Measurements from ENCODE around the gene ORC5. TPM values are rescaled to one million over a fixed set of nuclear protein-coding genes. Genes with fewer than 3 reads are reported as not detected.
"Not testable (repeated sequence)": the region's sequence is repeated elsewhere in the genome, so short reads cannot be mapped to it uniquely, and the experiment has no call there.

The ORC5 gene
- total RNA-seq, 4 donors from 2014 or later = 21.8 to 43.8 (median 25.7) TPM

DNA sequence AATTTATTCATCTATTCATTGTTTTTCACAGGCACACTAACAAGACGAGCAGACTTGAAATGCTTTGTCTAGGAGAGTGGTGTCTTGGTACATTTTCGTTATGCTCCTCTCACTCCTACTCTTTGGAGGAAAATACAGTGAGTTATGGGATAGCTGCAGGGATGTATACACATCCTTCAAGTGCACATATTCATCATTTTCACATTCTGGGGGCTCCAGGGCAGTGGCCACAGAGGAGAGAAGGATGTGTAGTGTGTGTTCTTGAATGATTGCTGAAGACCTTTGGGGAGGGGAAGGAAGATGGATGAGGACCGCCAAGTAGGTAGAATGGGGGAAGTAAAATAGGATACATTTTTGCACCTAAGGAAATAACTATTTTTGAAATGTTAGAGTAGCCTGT, 34.8 kb upstream of the ORC5 start:
- 82 to 83% methylated on average over 3 of the region's 3 CpGs for WGBS, 2 donors
- Histone ChIP-seq H3K27me3 (no peaks in the 10 kb centered on the region), H3K4me1 (peaks cover 0 to 6% of the 10 kb centered on the region in 2 donors), H3K36me3 (no peaks in the 10 kb centered on the region), H3K9me3 (no peaks in the 10 kb centered on the region), H3K27ac (no peak overlapping the region), H3K4me3 (replicated peaks in 1 of 3) (no peak overlapping the region)
- intact Hi-C loops (cut with DNase I) = no loop called here
- DNase-seq = no peak
- no peak for TF ChIP-seq POLR2A (IDR thresholded peaks at IDR 0.05)
- TF ChIP-seq, protein P1, sequence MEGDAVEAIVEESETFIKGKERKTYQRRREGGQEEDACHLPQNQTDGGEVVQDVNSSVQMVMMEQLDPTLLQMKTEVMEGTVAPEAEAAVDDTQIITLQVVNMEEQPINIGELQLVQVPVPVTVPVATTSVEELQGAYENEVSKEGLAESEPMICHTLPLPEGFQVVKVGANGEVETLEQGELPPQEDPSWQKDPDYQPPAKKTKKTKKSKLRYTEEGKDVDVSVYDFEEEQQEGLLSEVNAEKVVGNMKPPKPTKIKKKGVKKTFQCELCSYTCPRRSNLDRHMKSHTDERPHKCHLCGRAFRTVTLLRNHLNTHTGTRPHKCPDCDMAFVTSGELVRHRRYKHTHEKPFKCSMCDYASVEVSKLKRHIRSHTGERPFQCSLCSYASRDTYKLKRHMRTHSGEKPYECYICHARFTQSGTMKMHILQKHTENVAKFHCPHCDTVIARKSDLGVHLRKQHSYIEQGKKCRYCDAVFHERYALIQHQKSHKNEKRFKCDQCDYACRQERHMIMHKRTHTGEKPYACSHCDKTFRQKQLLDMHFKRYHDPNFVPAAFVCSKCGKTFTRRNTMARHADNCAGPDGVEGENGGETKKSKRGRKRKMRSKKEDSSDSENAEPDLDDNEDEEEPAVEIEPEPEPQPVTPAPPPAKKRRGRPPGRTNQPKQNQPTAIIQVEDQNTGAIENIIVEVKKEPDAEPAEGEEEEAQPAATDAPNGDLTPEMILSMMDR (IDR thresholded peaks at IDR 0.05) = no peak

- H3K4me3 ChIP-seq (replicated peaks in 1 of 3) = no peak overlapping the region
- TF ChIP-seq, protein P1 (IDR thresholded peaks at IDR 0.05) = no peak
- no peak for TF ChIP-seq POLR2A (IDR thresholded peaks at IDR 0.05)
- no peaks in the 10 kb centered on the region for H3K27me3 ChIP-seq
- no peaks in the 10 kb centered on the region for H3K9me3 ChIP-seq
- H3K36me3 ChIP-seq = no peaks in the 10 kb centered on the region
- 76 to 89% methylated on average over 4 of the region's 4 CpGs for WGBS, 2 donors
- peaks cover 0 to 6% of the 10 kb centered on the region in 2 donors for H3K4me1 ChIP-seq
- intact Hi-C loops (cut with DNase I) = no loop called here
- no peak overlapping the region for H3K27ac ChIP-seq
- no peak for DNase-seq
Observed at GRCh38 chr7:104241538-104242209, 33.9 kb upstream of the ORC5 start.

DNA sequence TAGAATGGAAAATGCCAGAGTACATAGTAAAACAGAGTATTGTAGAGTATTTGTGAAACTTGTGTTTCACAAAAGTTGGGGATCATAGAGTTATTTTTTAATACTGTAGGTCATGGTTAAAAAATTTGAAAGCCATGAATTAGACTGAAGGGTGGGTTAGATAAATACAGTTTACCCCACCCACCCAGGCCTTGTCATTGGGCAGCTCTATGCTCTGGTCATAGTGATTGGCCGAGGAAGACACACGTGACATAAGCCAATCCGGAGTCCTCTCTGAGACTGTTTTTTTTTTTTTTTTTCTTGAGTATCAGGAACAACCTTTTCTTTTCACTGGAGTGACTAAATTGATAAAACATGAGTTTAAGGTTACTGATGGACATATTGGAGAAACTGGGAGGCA, 33.3 kb upstream of the ORC5 start:
- no peak for DNase-seq
- intact Hi-C loops (cut with DNase I) = no loop called here
- WGBS, 2 donors = 89 to 94% methylated on average over 3 of the region's 3 CpGs
- no peak overlapping the region for H3K4me3 ChIP-seq (replicated peaks in 1 of 3)
- TF ChIP-seq, protein P1 (IDR thresholded peaks at IDR 0.05) = no peak
- no peak for TF ChIP-seq POLR2A (IDR thresholded peaks at IDR 0.05)
- no peaks in the 10 kb centered on the region for H3K27me3 ChIP-seq
- no peaks in the 10 kb centered on the region for H3K36me3 ChIP-seq
- H3K4me1 ChIP-seq = peaks cover 0 to 6% of the 10 kb centered on the region in 2 donors
- H3K9me3 ChIP-seq = no peaks in the 10 kb centered on the region
- no peak overlapping the region for H3K27ac ChIP-seq

GRCh38 chr7:104240401-104240800, 32.6 kb upstream of the ORC5 start:
- WGBS, 2 donors = 22 to 24% methylated on average over 5 of the region's 5 CpGs
- H3K27me3 ChIP-seq = no peaks in the 10 kb centered on the region
- H3K36me3 ChIP-seq = no peaks in the 10 kb centered on the region
- H3K9me3 ChIP-seq = no peaks in the 10 kb centered on the region
- intact Hi-C loops (cut with DNase I) = no loop called here
- TF ChIP-seq POLR2A (IDR thresholded peaks at IDR 0.05) = no peak
- TF ChIP-seq, protein P1 (IDR thresholded peaks at IDR 0.05) = no peak
- DNase-seq = peak; percentile 24 to 61
- H3K27ac ChIP-seq = no peak overlapping the region
- H3K4me3 ChIP-seq (replicated peaks in 1 of 3) = no peak overlapping the region
- H3K4me1 ChIP-seq = peaks cover 0 to 6% of the 10 kb centered on the region in 2 donors

- H3K36me3 ChIP-seq; H3K4me3 ChIP-seq (replicated peaks in 1 of 3); DNase-seq; H3K27ac ChIP-seq; H3K9me3 ChIP-seq; H3K27me3 ChIP-seq; H3K4me1 ChIP-seq: not testable (repeated sequence)
- 70 to 85% methylated on average over 2 of the region's 2 CpGs for WGBS, 2 donors
- intact Hi-C loops (cut with DNase I) = loop anchor here (5.0 kb wide), 1 partner anchor 612 kb away; no protein-coding TSS in a partner anchor
Observed at GRCh38 chr7:104234990-104235389, 27.2 kb upstream of the ORC5 start.

All from thyroid gland (tissue), 4 donors.